Body of pancreas (tissue), 4 donors: ENCODE data around the gene CRYBG3.

Experiments used
- POLR2A ChIP-seq, 3 donors: fragments of 450-650 bp; IDR thresholded peaks; one replicate each; pipeline ENCODE4 v1.6.1; 2016; ENCODE audit warnings: antibody characterized with exemption in 3 of 3, mild to moderate bottlenecking in 2 of 3
- TF ChIP-seq, protein P1 (sequence below), 7 experiments: fragments of 450-650 bp in 4 of 7; fragments of 200-600 bp in 3 of 7; sonication (generic) in 3 of 7; IDR thresholded peaks; one replicate each; pipeline ENCODE4 v1.5.1; 2016 to 2019; ENCODE audit warnings: antibody characterized with exemption in 7 of 7

DNA sequence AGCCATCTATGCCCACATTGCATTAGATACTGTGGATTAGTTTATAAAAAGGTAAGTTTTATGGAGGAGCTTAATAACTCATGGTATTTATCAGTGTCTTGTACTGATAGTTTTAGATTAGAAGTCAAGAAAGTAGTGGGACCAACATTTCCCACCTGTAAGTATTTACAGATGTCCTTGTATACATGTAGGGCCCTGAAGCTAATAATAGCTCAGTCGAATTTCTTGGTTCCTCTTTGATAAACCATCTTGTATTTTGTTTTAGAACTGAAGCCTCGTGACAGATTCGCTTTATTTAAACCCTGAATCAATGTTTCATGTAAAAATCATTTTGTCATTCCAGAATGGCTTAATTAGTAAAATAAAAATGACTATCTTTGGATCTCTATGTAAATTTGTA lies 73.4 kb downstream of the CRYBG3 start:
- TF ChIP-seq, protein P1, sequence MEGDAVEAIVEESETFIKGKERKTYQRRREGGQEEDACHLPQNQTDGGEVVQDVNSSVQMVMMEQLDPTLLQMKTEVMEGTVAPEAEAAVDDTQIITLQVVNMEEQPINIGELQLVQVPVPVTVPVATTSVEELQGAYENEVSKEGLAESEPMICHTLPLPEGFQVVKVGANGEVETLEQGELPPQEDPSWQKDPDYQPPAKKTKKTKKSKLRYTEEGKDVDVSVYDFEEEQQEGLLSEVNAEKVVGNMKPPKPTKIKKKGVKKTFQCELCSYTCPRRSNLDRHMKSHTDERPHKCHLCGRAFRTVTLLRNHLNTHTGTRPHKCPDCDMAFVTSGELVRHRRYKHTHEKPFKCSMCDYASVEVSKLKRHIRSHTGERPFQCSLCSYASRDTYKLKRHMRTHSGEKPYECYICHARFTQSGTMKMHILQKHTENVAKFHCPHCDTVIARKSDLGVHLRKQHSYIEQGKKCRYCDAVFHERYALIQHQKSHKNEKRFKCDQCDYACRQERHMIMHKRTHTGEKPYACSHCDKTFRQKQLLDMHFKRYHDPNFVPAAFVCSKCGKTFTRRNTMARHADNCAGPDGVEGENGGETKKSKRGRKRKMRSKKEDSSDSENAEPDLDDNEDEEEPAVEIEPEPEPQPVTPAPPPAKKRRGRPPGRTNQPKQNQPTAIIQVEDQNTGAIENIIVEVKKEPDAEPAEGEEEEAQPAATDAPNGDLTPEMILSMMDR (IDR thresholded peaks at IDR 0.05): no peak
- TF ChIP-seq POLR2A (IDR thresholded peaks at IDR 0.05): no peak
